Smooth muscle cell (in vitro differentiated cells): ENCODE results near the gene MKKS. TPM values are rescaled to one million over a fixed set of nuclear protein-coding genes. Genes with fewer than 3 reads are reported as not detected.

ENCODE experiments used
- DNase-seq: peaks from one replicate; lab custom pipeline; 2025; ENCODE audit not compliant: unreplicated experiment; lab: John Stamatoyannopoulos, UW
- H2AFZ ChIP-seq: fragments of 200-600 bp; sonication (generic); 2 replicates; pipeline ENCODE4 v1.6.0; 2016; ENCODE audit warnings: antibody characterized with exemption, low read depth, mild to moderate bottlenecking
- H3F3A ChIP-seq: fragments of 200-600 bp; sonication (generic); 2 replicates; pipeline ENCODE4 v1.6.0; 2017; ENCODE audit warnings: antibody characterized with exemption, low read depth
- H3K27ac ChIP-seq: fragments of 200-600 bp; sonication (generic); 2 replicates; pipeline ENCODE4 v1.5.1; 2016; ENCODE audit warnings: low read depth, mild to moderate bottlenecking
- H3K27me3 ChIP-seq: fragments of 200-600 bp; sonication (generic); 2 replicates; pipeline ENCODE4 v1.6.1; 2016; ENCODE audit warnings: low read depth, mild to moderate bottlenecking
- H3K36me3 ChIP-seq: fragments of 200-600 bp; sonication (generic); 2 replicates; pipeline ENCODE4 v1.5.1; 2016; ENCODE audit warnings: low read depth
- H3K4me1 ChIP-seq: fragments of 200-600 bp; sonication (generic); 2 replicates; pipeline ENCODE4 v1.5.1; 2016; ENCODE audit warnings: low read depth
- H3K4me2 ChIP-seq: fragments of 200-600 bp; sonication (generic); 2 replicates; pipeline ENCODE4 v1.6.0; 2016; ENCODE audit warnings: mild to moderate bottlenecking
- H3K4me3 ChIP-seq: fragments of 200-600 bp; sonication (generic); 2 replicates; pipeline ENCODE4 v1.5.1; 2016; ENCODE audit warnings: mild to moderate bottlenecking
- H3K79me2 ChIP-seq: fragments of 200-600 bp; sonication (generic); 2 replicates; pipeline ENCODE4 v1.6.0; 2016; ENCODE audit warnings: low read depth, mild to moderate bottlenecking
- H3K9ac ChIP-seq: fragments of 200-600 bp; sonication (generic); 2 replicates; pipeline ENCODE4 v1.6.0; 2016; ENCODE audit warnings: low read depth
- H3K9me3 ChIP-seq: fragments of 200-600 bp; sonication (generic); replicated peaks from 2 replicates; pipeline ENCODE4 v1.5.1; 2016; ENCODE audit warnings: low read depth
- H4K20me1 ChIP-seq: fragments of 200-600 bp; sonication (generic); 2 replicates; pipeline ENCODE4 v1.6.0; 2016; ENCODE audit warnings: low read depth
- CTCF ChIP-seq: fragments of 200-600 bp; sonication (generic); IDR thresholded peaks from 2 replicates; pipeline ENCODE4 v1.5.1; 2017; ENCODE audit warnings: borderline replicate concordance, mild to moderate bottlenecking, antibody characterized with exemption; ENCODE audit not compliant: insufficient read depth, poor library complexity, severe bottlenecking
- WGBS: methylation state at CpG from one replicate; pipeline ENCODE4 v1.1.7; 2016; ENCODE audit warnings: low lambda C conversion rate; 5-methylcytosine and 5-hydroxymethylcytosine counted together
- polyA plus RNA-seq: library from polyadenylated mRNA; unstranded; fragments of >200 nt; fragmentation: Nextera tagmentation; extraction: Ambion mirVana; gene quantifications from 2 replicates; pipeline ENCODE4 v1.2.1, GENCODE V29; 2016
- total RNA-seq: library from RNA; depleted of rRNA; stranded (reverse); fragments of >200 nt; gene quantifications from 2 replicates; pipeline ENCODE4 v1.2.3, GENCODE V29; 2014

Gene MKKS
- total and polyA plus RNA-seq, 2 experiments from 2014 or later: 15.6 to 19.8 TPM

- Histone ChIP-seq H3K9ac (no peak overlapping the region), H3K4me2 (no peak overlapping the region), H3K36me3 (no peaks in the 10 kb centered on the region), H3K4me1 (peaks cover 6% of the 10 kb centered on the region), H3K27me3 (no peaks in the 10 kb centered on the region), H3F3A (no peaks in the 10 kb centered on the region), H3K79me2 (no peaks in the 10 kb centered on the region), H3K27ac (no peak overlapping the region), H2AFZ (no peak overlapping the region), H4K20me1 (no peaks in the 10 kb centered on the region), H3K9me3 (no peaks in the 10 kb centered on the region), H3K4me3 (no peak overlapping the region)
- no peak for TF ChIP-seq CTCF
- 75% methylated on average over 2 of the region's 2 CpGs for WGBS
- no peak for DNase-seq
These were observed 41.2 kb upstream of the MKKS start for GRCh38 chr20:10475225-10475624.

- Histone ChIP-seq H2AFZ (no peak overlapping the region), H3K4me3 (no peak overlapping the region), H3K79me2 (no peaks in the 10 kb centered on the region), H3K36me3 (no peaks in the 10 kb centered on the region), H3K4me1 (peaks cover 9% of the 10 kb centered on the region), H3K9me3 (no peaks in the 10 kb centered on the region), H3K27ac (no peak overlapping the region), H4K20me1 (no peaks in the 10 kb centered on the region), H3K9ac (no peak overlapping the region), H3K4me2 (no peak overlapping the region), H3K27me3 (no peaks in the 10 kb centered on the region), H3F3A (no peaks in the 10 kb centered on the region)
- DNase-seq: no peak
- no peak for TF ChIP-seq CTCF
- 82% methylated on average over 11 of the region's 11 CpGs for WGBS
These were observed 40.7 kb upstream of the MKKS start for GRCh38 chr20:10474606-10475184.

- Histone ChIP-seq H3K4me1 (peaks cover 27% of the 10 kb centered on the region), H3K4me2 (no peak overlapping the region), H3K27me3 (no peaks in the 10 kb centered on the region), H3K4me3 (no peak overlapping the region), H3K27ac (no peak overlapping the region), H3K9me3 (no peaks in the 10 kb centered on the region), H3K36me3 (no peaks in the 10 kb centered on the region), H3K79me2 (no peaks in the 10 kb centered on the region), H4K20me1 (no peaks in the 10 kb centered on the region), H3K9ac (no peak overlapping the region), H3F3A (peaks cover 7% of the 10 kb centered on the region), H2AFZ (no peak overlapping the region)
- TF ChIP-seq CTCF: no peak
- WGBS: 79% methylated on average over 2 of the region's 2 CpGs
- DNase-seq: no peak
These were observed 38.8 kb upstream of the MKKS start for GRCh38 chr20:10472871-10473270.

- peaks cover 19% of the 10 kb centered on the region for H3F3A ChIP-seq
- H3K9me3 ChIP-seq: no peaks in the 10 kb centered on the region
- TF ChIP-seq CTCF: no peak
- no peaks in the 10 kb centered on the region for H3K27me3 ChIP-seq
- no peak overlapping the region for H3K9ac ChIP-seq
- H3K79me2 ChIP-seq: no peaks in the 10 kb centered on the region
- no peaks in the 10 kb centered on the region for H3K36me3 ChIP-seq
- 91% methylated on average over 6 of the region's 6 CpGs for WGBS
- DNase-seq: no peak
- H3K4me1 ChIP-seq: peaks cover 52% of the 10 kb centered on the region
- no peak overlapping the region for H3K27ac ChIP-seq
- H3K4me2 ChIP-seq: no peak overlapping the region
- H4K20me1 ChIP-seq: no peaks in the 10 kb centered on the region
- H3K4me3 ChIP-seq: no peak overlapping the region
- H2AFZ ChIP-seq: no peak overlapping the region
These were observed 36.3 kb upstream of the MKKS start for GRCh38 chr20:10470276-10470675.
